ENCODE results near the gene EMCN. TPM values are rescaled to one million over a fixed set of nuclear protein-coding genes. Genes with fewer than 3 reads are reported as not detected.

EMCN gene
- total and polyA plus RNA-seq, 2 experiments from 2014 or later = 0.22 to 1.0 TPM

GRCh38 chr4:100347241-100347640, 170.6 kb downstream of the EMCN start:
- Histone ChIP-seq H4K20me1 (ENCODE audit: insufficient read depth) (no peaks in the 10 kb centered on the region), H3F3A (ENCODE audit: insufficient read depth) (no peaks in the 10 kb centered on the region), H3K4me3 (no peak overlapping the region), H3K4me2 (ENCODE audit: unreplicated experiment) (no peak overlapping the region), H3K36me3 (ENCODE audit: low read depth) (no peaks in the 10 kb centered on the region), H3K9me3 (ENCODE audit: low read depth) (no peaks in the 10 kb centered on the region), H3K27me3 (replicated peaks; ENCODE audit: insufficient read depth) (no peaks in the 10 kb centered on the region), H3K79me2 (ENCODE audit: insufficient read depth) (no peaks in the 10 kb centered on the region), H3K9me2 (ENCODE audit: insufficient read depth) (no peaks in the 10 kb centered on the region), H3K9ac (no peak overlapping the region), H3K27ac (no peak overlapping the region), H3K4me1 (ENCODE audit: insufficient read depth) (peaks cover 12% of the 10 kb centered on the region), H2AFZ (no peak overlapping the region)
- in situ Hi-C loops (cut with MboI) = no loop called here
- no peak for TF ChIP-seq EZH2 (IDR thresholded peaks at IDR 0.05; ENCODE audit: insufficient read depth, poor library complexity, severe bottlenecking)
- no peak for TF ChIP-seq EZH2phosphoT487 (IDR thresholded peaks at IDR 0.05; ENCODE audit: insufficient read depth, low read depth)
- 100% methylated on average over 1 of the region's 1 CpG for WGBS, 2 experiments (ENCODE audit: low coverage in 1 of 2, low lambda C conversion rate in 2 of 2, missing lambda C conversion rate in 2 of 2)
- no peak for DNase-seq

- H3K4me2 ChIP-seq (ENCODE audit: unreplicated experiment) = no peak overlapping the region
- in situ Hi-C loops (cut with MboI) = no loop called here
- H4K20me1 ChIP-seq (ENCODE audit: insufficient read depth) = no peaks in the 10 kb centered on the region
- no peak overlapping the region for H2AFZ ChIP-seq
- H3K9me3 ChIP-seq (ENCODE audit: low read depth) = no peaks in the 10 kb centered on the region
- peaks cover 21% of the 10 kb centered on the region for H3K4me1 ChIP-seq (ENCODE audit: insufficient read depth)
- no peak for DNase-seq
- H3K79me2 ChIP-seq (ENCODE audit: insufficient read depth) = no peaks in the 10 kb centered on the region
- H3K4me3 ChIP-seq = no peak overlapping the region
- H3K9me2 ChIP-seq (ENCODE audit: insufficient read depth) = no peaks in the 10 kb centered on the region
- TF ChIP-seq EZH2phosphoT487 (IDR thresholded peaks at IDR 0.05; ENCODE audit: insufficient read depth, low read depth) (no peak), EZH2 (IDR thresholded peaks at IDR 0.05; ENCODE audit: insufficient read depth, poor library complexity, severe bottlenecking) (no peak)
- H3K27me3 ChIP-seq (replicated peaks; ENCODE audit: insufficient read depth) = no peaks in the 10 kb centered on the region
- H3K36me3 ChIP-seq (ENCODE audit: low read depth) = no peaks in the 10 kb centered on the region
- peaks cover 12% of the 10 kb centered on the region for H3F3A ChIP-seq (ENCODE audit: insufficient read depth)
- no peak overlapping the region for H3K9ac ChIP-seq
- no peak overlapping the region for H3K27ac ChIP-seq
Observed at GRCh38 chr4:100345585-100345984, 172.2 kb downstream of the EMCN start.

All from GM23248 (cell line).